NCI-H1417 (cell line): ENCODE data around the gene GNS.
"Not testable (repeated sequence)": the region's sequence is repeated elsewhere in the genome, so short reads cannot be mapped to it uniquely, and the experiment has no call there.

Source experiments
- DNase-seq, 3 experiments: peaks; one replicate each; lab custom pipeline; 2025; lab: John Stamatoyannopoulos, UW

GNS gene

DNA sequence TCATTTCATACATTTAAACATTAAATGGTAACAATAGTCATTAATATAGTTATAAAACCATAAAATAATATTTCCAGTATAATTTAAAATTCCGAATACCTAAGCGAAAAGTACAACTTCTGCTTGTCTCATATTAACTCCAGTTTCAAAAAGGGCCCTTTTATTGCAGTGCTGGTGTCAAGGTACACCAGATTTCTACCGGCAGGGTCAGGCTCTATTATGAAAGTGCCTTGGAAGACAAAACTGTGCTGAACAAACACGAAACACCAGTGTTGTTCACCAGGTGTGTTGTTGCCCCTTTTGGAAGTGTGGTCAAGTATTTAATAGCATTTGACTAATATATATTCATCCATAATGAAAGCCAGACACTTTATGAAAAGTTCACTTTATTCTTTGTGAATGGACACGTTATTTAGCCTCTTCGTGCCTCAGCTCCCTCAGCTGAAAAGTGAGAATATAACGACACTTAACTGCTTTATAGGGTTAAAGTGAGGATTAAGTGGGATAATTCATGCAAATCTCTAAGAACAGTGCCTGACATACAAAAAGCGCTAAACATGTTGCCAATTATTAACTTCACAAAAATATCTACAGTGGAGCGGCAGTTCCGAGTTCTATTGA is 20.3 kb upstream of the GNS start:
- DNase-seq, result peak in 1 of 3 experiments; percentile 40

DNA sequence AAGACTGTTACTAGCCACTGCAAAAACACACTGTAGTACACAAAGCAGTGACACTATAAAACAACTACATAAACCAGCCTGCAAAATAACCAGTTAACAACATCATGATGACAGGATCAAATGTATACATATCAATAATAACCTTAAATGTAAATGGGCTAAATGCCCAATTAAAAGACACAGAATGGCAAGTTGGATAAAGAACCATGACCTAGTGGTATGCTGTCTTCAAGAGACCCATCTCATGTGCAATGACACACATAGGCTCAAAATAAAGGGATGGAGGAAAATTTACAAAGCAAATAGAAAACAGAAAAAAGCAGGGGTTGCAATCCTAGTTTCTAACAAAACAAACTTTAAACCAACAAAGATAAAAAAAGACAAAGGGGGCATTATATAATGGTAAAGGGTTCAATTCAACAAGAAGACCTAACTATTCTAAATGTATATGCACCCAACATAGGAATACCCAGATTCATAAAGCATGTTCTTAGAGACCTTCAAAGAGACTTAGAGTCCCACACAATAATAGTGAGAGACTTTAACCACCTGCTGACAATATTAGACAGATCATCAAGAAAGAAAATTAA is 16.0 kb upstream of the GNS start:
- not testable (repeated sequence) for DNase-seq

DNA sequence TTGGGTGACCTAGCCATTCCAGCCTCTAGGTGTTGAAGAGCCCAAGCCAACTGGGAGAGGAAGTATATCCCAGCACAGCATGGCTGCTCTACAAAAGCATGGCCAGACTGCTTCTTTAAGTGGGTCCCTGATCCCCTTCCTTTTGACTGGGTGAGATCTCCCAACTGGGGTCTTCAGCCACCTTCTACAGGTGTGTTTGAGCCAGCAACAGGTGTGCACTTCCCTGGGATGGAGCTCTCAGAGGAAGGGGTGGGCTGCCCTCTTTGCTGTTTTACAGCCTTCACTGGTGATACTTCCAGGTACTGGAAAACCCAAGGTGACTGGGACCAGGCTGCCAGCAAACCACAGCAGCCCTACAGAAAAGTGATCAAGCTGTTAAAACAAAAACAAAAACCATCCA is 14.2 kb upstream of the GNS start:
- no peak for DNase-seq

DNA sequence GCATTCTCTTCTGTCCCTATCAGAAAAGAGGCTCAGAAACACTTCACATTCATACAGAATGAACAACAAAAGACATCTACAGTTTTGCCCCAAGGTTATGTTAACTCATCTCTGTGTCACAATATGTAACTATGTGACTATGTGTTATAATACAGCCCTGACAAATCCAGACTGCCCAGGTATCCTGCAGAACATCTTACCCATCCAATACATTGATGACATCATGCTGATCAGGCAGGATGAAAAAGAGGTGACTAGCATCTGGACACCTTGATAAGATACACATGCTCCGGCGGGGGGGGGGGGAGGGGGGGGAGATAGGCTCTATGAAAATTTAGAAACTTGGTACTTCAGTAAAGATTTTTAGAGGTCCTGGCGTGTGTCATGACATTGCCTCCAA is 8.3 kb upstream of the GNS start:
- DNase-seq, result no peak

DNA sequence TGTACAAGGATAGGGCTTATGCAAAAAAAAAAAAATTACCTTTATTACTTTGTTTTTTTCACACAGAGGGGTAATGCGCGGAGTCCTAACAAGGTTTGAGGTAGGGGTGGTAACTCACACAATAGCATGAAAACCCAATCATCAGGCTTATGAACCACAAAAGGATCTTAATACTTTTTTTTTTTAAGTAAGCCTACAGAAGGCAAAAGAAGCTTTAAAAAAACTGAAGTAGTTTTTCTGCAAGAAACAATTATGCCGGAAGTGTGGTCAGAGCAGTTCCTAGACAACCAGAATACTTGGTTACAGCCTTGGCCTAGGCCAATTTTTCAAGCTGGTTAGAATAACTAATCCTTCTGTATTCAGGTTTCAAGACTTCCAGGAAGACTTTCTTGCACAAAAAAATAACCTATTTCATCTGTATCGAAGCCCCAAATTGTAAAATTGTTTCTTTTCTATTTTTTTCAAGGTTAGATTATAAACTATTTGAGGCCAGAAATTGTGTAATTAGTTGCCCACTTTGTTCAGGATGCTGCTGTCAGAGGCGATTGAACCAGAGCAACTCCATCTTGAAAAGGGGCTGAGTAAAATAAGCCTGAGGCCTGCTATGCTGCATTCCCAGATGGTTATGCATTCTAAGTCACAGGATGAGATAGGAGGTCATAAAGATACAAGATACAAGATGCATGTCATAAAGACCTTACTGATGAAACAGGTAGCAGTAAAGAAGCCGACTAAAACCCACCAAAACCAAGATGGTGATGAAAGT is 1.8 kb upstream of the GNS start:
- no peak for DNase-seq

DNA sequence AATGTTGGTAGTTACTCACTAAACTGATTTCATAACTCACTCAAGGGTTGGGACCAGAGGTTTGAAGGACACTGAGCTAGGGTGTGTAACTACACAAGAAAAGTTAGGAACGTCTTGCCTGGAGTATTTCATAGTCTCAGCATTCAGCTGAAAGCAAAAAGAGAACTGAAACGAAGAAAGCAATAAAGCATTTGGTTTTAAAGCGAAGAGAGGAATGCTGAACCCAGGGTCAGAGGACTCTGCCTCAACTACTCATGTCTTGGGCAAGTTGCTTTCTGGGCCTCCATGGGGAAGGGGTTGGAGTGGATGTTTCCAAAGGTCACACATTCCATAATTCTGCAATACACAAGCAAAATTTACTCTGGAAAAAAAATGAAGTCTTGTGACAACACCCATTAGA is 1.4 kb downstream of the GNS start:
- no peak for DNase-seq

DNA sequence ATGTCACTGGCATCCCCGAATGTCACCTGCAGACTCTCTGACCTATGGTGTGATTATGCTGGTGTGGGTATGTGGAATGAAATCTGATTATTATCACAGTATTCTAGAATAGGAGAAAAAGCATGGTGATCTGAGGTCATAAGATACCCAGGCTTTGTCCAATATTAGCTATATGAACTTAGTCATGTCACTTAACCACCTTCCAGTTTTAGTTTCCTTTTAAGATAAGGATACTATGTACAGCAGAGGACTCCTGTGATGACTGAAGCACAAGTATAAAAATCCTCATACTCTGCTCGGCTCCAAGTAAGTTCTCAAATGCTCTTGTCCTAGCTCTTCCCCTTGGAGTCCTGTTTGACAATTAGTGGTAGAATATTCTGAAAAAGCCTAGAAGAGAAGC is 2.8 kb downstream of the GNS start:
- DNase-seq, result no peak

DNA sequence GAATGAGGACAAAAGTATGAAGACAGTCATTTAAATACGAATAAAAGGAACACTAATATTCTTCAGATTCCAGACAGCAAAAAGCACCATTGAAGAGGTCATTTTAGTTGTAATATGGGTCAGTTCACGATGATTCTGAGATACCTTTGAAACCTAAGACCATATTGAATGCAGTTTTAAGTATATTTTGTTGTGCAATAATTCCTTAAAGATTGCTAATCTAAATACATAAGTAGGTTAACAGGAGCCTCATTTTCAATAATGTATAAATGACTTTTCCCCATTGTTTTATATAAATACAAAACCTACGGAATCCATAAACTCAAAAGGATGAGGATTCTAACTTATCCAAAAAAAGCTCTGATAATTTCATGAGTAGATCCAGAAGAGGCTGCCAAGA is 5.8 kb downstream of the GNS start:
- no peak for DNase-seq

DNA sequence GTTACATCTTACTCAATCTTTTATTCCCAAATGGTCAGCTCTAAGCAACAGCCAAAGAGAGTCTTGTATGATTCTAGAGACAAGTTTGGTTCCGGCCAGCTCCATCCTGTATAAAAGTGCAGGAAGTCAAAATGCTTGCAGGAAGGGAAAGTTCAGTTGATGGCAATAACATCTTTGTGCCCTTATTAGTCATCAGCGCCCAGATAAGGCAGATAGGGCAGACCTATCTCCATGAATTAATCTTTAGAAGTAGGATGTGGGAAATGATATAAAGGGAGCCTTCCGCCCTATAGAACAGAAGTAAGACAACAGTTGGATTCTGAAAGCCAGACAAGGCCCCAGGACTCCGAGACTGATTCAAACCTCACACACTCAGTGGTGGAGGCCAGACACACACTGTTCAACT is 6.4 kb downstream of the GNS start:
- no peak for DNase-seq

DNA sequence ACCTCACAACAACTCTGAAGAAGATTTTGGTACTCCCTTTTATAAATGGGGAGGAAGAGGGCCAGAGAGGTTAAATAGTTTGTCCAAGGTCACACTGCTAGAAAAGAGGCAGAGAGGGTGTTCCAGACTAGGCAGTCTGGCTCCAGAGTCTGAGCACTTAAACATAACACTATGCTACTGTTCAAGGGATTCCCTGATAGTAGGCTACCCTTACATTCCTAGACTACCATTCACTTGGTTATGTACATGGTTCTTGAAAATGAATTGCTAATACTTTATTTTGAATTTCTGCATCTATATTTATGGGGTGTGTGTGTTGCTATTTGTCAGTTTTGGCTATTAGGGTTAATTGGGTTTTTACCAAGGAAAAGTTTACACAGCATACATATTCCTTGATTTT is 7.2 kb downstream of the GNS start:
- DNase-seq, result no peak

DNA sequence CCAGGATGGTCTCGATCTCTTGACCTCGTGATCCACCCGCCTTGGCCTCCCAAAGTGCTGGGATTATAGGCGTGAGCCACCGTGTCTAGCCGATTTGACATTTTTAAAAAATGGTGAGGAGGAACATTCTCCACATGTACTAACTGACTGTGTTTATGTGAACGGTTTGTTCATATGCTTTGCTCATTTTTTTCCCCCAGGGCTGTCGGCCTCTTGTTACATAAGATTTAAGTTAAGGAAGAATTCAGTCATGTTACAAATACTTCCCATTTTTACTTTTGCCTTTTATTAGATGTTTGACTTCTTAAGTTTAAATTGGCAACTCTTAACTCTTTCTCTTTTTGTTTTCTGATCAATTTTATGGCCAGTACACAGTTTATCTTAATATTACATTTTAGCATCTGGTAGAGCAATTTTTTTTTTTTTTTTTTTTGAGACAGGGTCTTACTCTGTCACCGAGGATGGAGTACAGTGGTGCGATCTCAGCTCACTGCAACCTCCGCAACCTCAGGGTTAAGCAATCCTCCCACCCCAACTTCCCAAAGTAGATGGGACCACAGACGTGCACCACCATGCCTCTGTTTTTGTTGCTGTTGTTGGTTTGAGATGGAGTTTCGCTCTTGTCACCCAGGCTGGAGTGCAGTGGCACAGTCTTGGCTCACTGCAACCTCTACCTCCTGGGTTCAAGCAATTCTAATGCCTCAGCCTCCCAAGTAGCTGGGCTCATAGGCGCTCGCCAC is 9.6 kb downstream of the GNS start:
- DNase-seq, result no peak

DNA sequence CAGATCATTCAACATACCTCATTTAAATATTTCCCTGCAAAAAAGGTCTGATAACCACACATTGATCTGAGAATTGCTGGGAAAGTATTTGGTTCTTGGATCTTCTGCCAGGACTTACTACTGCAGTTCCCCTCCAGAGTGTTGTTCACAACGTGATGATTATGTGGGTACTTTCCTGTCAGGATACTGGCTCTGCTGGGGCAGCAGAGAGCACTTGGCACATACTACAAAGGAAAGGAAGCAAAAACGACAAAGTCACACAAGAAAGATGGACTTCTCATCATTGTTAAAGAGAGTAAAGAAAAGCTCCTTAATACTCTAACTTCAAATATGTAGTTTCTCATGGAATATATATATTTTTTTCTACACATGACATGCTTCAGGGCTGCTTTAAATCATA is 11.5 kb downstream of the GNS start:
- DNase-seq, result no peak

DNA sequence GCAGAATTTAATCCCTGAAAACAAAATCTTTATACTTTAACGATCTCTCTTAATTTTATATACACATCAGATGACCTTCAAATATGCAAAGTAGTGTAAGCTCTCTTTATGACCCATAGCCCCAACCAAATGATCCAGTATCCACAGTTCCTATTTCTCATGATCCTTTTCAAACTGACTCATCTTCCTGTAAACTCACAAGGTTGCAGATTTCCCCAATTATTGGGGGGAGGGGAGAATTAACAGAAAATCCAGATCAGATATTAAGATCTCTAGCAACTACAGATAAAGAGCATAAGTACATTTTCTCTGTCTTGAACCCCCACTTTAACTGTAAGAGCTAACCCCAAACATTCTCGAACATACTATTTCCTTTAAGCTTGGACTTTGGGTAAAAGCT is 12.5 kb downstream of the GNS start:
- no peak for DNase-seq

DNA sequence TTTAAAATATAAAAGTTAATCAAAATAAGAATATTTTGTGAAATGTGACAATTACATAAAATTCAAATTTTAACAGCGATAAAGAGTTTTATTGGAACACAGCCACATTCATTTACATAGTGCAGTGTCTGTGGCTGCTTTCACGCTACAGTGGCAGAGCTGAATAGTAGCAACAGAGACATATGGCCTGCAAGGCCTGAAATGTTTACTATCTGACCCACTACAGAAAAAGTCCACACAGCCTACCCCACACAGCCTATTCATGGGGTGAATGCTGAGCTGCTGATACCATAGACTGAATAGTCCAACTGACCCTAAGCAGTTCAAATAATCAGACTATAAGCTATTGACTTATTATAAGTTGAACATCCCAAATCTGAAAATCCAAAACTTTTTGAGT is 13.2 kb downstream of the GNS start:
- peak in 1 of 3 experiments; percentile 13 for DNase-seq

DNA sequence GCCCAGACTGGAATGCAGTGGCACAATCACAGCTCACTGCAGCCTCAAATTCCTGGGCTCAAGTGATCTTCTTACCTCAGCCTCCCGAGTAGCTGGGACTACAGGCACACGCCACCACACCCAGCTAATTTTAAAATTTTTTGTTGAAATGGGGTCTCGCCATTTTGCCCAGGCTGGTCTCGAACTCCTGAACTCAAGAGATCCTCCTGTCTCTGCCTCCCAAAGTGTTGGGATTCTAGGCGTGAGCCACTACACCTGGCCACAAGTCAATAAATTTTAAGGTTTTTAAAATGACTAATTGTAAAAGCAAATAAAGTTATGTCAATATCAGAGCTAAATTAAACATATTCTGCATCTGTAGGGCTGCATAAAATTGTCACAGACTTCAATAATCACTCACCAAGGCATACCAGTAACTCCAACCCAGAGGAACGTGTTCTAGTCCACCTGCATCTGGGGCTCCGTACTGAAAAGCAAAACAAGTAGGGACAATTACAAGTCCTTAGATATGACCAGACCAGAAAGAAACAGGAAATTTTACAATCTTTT is 13.9 kb downstream of the GNS start:
- DNase-seq, result no peak

DNA sequence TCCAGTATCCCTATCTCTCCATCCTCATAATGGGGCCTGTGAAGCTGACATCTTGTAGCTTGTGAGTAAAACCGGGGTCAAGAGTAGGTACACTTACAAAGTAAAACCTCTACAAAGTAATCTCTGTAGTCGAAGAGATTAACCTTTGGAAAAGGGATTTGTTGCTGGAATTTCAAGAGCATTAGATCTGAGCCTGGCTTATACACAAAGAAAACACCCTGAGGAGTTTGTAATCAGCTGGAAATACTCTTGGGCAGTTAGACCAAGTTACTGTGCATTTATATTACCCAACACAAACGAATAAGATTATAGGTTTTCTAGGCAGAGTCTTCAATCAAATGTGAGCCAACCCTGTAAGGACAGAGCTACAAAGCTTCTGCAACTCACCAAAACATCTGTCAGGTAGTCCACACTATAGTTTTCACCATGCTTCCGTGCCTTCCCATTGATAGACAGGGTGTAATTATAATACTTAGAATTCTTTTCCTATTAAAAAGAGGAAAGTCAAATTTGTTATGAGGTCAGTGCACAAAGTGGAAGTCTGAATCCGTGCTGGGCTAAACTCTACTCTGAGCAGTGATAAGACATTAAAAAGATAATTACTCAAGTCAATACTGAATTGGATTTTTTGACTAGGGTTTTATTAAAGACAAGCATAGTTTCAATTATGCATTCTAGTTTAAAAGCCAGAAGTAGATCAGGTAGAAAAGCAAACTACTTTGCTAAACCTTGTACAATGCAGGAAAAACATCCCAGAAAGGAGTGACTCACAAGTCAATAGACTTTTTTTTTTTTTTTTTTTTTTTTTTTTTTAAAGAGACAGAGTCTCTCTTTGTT is 14.6 kb downstream of the GNS start:
- no peak for DNase-seq

DNA sequence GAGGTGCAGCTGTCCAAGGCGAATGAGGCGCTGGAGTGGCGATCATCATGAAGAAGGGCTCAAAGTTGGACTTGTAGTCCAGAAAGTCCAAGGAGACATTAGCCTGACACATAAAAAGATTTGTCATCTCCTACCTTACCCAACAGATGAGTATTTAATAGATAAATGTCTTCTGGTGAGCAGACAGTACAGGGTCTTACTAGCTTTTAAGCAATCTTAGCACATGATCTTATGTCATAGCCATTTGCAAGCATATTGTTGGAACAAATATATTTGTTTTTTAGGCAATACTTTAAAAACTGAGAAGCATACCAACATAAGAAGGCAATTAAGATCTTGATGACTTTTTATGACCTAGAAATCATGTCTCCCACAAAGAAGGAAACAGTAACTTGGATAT is 16.0 kb downstream of the GNS start:
- DNase-seq, result no peak

DNA sequence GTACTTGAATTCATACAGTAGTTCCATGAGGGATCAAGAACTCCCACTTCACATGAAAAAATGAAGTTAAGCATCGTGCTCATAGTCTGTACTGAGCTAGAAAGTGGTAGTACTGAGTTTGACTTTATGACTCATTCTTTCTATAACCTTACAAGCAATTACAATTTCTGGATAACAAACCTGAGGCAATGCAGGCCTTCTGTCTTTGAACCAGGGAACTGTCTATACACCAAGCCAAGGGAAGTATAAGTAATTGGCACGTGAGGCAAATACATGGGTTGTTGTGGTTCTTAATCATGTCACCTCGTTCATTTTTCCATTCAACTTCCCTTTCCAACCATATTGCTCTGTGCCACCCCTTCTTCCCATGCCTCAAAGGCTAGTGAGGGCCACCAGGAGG is 16.8 kb downstream of the GNS start:
- DNase-seq, result no peak

DNA sequence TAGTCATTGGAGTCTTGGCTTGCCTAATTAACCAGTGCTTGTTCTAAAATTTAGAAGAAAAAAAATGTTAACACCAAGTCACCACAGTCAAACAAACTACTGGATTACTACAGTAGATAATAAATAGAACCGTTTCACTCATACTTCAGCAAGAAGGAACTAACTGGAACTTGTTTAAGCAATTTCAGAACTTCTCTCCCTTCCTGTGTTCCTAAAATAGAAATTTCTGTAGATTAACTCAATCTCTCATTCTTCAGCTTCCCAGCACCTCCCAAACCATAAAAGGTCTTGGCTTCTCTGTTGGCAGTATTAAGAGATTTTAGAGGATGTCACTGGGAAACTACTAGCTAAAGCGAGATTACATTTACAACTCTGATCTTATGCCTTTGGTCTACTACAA is 18.6 kb downstream of the GNS start:
- DNase-seq, result no peak

DNA sequence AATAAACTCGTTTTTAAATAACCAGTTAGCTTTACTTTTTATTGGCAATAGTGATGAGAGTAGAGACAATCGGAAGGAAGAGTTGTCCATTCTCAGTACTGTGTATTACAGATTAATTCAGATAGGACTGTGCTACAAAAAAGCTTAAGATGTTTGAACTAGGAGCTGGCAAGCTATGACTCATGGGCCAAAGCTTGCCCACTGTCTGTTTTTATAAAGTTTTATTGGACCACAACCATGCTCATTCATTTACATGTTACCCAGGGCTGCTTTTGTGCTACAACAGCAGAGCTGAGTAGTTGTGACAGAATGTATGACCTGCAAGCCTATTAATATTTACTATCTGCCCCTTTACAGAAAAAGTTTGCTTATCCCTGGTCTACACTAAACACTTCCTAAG is 19.4 kb downstream of the GNS start:
- no peak for DNase-seq

DNA sequence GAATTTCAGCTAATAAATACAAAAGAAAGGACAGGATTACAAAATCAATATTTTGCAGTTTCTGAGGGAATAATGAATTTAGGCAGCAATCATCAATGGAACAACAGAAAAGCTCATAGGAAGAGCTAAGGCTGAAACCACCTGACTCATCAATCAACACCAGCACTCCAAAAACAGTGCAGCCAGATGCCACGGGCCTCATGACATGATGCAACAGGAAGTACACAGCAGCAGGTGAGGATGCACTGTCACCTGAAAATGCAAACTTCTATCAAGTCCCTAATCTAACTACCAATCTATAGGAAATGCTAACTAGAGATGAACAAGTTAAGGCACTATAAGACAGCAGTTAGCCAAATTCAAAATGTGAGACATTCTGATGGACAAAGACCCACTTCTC is 21.7 kb downstream of the GNS start:
- DNase-seq, result peak in 2 of 3 experiments; percentile 33 to 47

DNA sequence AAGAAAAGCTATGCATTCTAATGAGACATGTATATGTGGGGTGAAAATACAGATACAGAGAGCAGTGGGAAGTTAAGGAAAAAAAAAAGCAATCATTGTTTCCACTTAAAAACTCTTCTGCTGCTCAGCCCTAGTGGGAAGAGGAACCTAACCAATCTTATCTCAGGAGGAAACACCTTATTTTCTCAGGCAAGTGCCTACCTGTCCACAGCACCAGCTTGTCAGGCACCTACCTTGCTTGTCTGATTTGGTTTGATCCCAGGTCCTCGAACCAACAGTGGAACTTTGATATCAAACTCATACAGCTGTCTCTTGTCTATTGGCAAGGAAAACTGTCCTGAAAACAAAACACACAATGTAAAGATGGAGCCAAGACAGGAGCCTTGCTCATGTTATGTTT is 22.4 kb downstream of the GNS start:
- no peak for DNase-seq
